SK-N-SH treated with all-trans-retinoic acid at 6 μM for 48 hours (cell line): ENCODE measurements around the gene BPIFB1.

Experiments used
- ATAC-seq: fragments of 200-7000 bp; cut with Tn5 transposase; 3 replicates; pipeline ENCODE4 v1.9.1; 2020; ENCODE audit warnings: mild to moderate bottlenecking, moderate library complexity
- BACH2 ChIP-seq: fragments of 250-450 bp; sonication (Bioruptor Pico); IDR thresholded peaks from 2 replicates; pipeline ENCODE4 v1.9.0; 2021; ENCODE audit warnings: mild to moderate bottlenecking, borderline replicate concordance
- CSDC2 ChIP-seq: fragments of 250-450 bp; sonication (Bioruptor Pico); IDR thresholded peaks from 2 replicates; pipeline ENCODE4 v1.5.0; 2020; ENCODE audit warnings: mild to moderate bottlenecking, moderate library complexity
- ESRRG ChIP-seq: fragments of 250-450 bp; sonication (Bioruptor Pico); IDR thresholded peaks from 2 replicates; pipeline ENCODE4 v1.6.1; 2021; ENCODE audit warnings: mild to moderate bottlenecking
- GLIS3 ChIP-seq: fragments of 250-450 bp; sonication (Bioruptor Pico); IDR thresholded peaks from 2 replicates; pipeline ENCODE4 v1.5.0; 2020; ENCODE audit warnings: mild to moderate bottlenecking, moderate library complexity
- ISL1 ChIP-seq: fragments of 250-450 bp; sonication (Bioruptor Pico); IDR thresholded peaks from 2 replicates; pipeline ENCODE4 v2.1.2; 2022; ENCODE audit warnings: mild to moderate bottlenecking, moderate library complexity
- PPARA ChIP-seq: fragments of 250-450 bp; sonication (Bioruptor Pico); IDR thresholded peaks from 2 replicates; pipeline ENCODE4 v1.5.0; 2020; ENCODE audit warnings: mild to moderate bottlenecking, borderline replicate concordance
- RARB ChIP-seq: fragments of 250-450 bp; sonication (Bioruptor Pico); IDR thresholded peaks from 2 replicates; pipeline ENCODE4 v1.8.0; 2021; ENCODE audit warnings: mild to moderate bottlenecking, moderate library complexity
- SNAI2 ChIP-seq: fragments of 250-450 bp; sonication (Bioruptor Pico); IDR thresholded peaks from 2 replicates; pipeline ENCODE4 v1.5.0; 2020; ENCODE audit warnings: mild to moderate bottlenecking, moderate library complexity
- TCF4 ChIP-seq: fragments of 250-450 bp; sonication (Bioruptor Pico); IDR thresholded peaks from 2 replicates; pipeline ENCODE4 v1.8.0; 2021; ENCODE audit warnings: mild to moderate bottlenecking, moderate library complexity, borderline replicate concordance
- ZC3H10 ChIP-seq: fragments of 250-450 bp; sonication (Bioruptor Pico); IDR thresholded peaks from 2 replicates; pipeline ENCODE4 v1.5.1; 2021; ENCODE audit warnings: mild to moderate bottlenecking, moderate library complexity
- ZFP3 ChIP-seq: fragments of 250-450 bp; sonication (Bioruptor Pico); IDR thresholded peaks from 2 replicates; pipeline ENCODE4 v1.5.0; 2020; ENCODE audit warnings: mild to moderate bottlenecking, moderate library complexity
- ZFP30 ChIP-seq: fragments of 450-650 bp; formaldehyde crosslinking; IDR thresholded peaks from 2 replicates; pipeline ENCODE4 v1.5.0; 2022; ENCODE audit warnings: mild to moderate bottlenecking, moderate library complexity
- ZNF565 ChIP-seq: fragments of 450-650 bp; formaldehyde crosslinking; conservative IDR thresholded peaks from 2 replicates; pipeline ENCODE4 v1.5.0; 2020; ENCODE audit warnings: low read depth, mild to moderate bottlenecking, moderate library complexity
- ZNF8 ChIP-seq: fragments of 450-650 bp; formaldehyde crosslinking; IDR thresholded peaks from 2 replicates; pipeline ENCODE4 v1.5.0; 2020; ENCODE audit warnings: mild to moderate bottlenecking, moderate library complexity
- TF ChIP-seq, protein P1 (sequence below): fragments of 250-450 bp; sonication (Bioruptor Pico); IDR thresholded peaks from 2 replicates; pipeline ENCODE4 v1.5.1; 2020; ENCODE audit warnings: low read depth, mild to moderate bottlenecking, moderate library complexity
- TF ChIP-seq, protein P2 (sequence below): fragments of 250-450 bp; sonication (Bioruptor Pico); IDR thresholded peaks from 2 replicates; pipeline ENCODE4 v1.8.0; 2020; ENCODE audit warnings: mild to moderate bottlenecking, moderate library complexity, borderline replicate concordance
- TF ChIP-seq, protein P3 (sequence below): fragments of 250-450 bp; sonication (Bioruptor Pico); IDR thresholded peaks from 2 replicates; pipeline ENCODE4 v1.8.0; 2021; ENCODE audit warnings: low read depth, mild to moderate bottlenecking, moderate library complexity, borderline replicate concordance
- TF ChIP-seq, protein P4 (sequence below): fragments of 250-450 bp; sonication (Bioruptor Pico); IDR thresholded peaks from 2 replicates; pipeline ENCODE4 v1.5.0; 2020; ENCODE audit warnings: mild to moderate bottlenecking, moderate library complexity
- TF ChIP-seq, protein P5 (sequence below): fragments of 250-450 bp; sonication (Bioruptor Pico); IDR thresholded peaks from 2 replicates; pipeline ENCODE4 v1.5.1; 2021; ENCODE audit warnings: mild to moderate bottlenecking, moderate library complexity

Gene BPIFB1

DNA sequence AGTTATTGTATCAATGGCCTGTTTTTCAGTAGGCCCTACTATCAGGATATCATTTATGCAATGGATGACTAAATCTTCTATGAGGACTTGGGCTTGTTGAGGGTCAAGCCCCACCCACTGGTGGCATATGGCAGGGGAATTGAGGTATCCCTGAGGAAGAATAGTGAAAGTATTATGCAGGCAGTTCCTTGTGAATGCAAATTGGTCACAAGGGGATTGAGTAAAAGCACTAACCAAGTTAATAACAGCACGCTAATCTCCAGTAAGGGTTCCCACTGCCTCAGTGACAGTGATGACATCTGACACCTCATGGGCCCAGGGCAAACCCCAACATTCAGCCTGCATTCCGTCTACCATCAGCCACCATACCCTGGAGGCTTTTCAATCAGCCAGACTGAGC is 32.3 kb upstream of the BPIFB1 start:
- TF ChIP-seq, protein P1, sequence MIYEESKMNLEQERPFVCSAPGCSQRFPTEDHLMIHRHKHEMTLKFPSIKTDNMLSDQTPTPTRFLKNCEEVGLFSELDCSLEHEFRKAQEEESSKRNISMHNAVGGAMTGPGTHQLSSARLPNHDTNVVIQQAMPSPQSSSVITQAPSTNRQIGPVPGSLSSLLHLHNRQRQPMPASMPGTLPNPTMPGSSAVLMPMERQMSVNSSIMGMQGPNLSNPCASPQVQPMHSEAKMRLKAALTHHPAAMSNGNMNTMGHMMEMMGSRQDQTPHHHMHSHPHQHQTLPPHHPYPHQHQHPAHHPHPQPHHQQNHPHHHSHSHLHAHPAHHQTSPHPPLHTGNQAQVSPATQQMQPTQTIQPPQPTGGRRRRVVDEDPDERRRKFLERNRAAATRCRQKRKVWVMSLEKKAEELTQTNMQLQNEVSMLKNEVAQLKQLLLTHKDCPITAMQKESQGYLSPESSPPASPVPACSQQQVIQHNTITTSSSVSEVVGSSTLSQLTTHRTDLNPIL (CRISPR knock-in tag), result no peak
- TF ChIP-seq, protein P2, sequence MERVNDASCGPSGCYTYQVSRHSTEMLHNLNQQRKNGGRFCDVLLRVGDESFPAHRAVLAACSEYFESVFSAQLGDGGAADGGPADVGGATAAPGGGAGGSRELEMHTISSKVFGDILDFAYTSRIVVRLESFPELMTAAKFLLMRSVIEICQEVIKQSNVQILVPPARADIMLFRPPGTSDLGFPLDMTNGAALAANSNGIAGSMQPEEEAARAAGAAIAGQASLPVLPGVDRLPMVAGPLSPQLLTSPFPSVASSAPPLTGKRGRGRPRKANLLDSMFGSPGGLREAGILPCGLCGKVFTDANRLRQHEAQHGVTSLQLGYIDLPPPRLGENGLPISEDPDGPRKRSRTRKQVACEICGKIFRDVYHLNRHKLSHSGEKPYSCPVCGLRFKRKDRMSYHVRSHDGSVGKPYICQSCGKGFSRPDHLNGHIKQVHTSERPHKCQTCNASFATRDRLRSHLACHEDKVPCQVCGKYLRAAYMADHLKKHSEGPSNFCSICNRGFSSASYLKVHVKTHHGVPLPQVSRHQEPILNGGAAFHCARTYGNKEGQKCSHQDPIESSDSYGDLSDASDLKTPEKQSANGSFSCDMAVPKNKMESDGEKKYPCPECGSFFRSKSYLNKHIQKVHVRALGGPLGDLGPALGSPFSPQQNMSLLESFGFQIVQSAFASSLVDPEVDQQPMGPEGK (CRISPR knock-in tag), result no peak
- TF ChIP-seq ZNF565 (CRISPR knock-in tag) (no peak), GLIS3 (no peak), ZNF8 (CRISPR knock-in tag) (no peak)
- TF ChIP-seq, all 23 proteins: peak for 0
- ATAC-seq, result no peak

DNA sequence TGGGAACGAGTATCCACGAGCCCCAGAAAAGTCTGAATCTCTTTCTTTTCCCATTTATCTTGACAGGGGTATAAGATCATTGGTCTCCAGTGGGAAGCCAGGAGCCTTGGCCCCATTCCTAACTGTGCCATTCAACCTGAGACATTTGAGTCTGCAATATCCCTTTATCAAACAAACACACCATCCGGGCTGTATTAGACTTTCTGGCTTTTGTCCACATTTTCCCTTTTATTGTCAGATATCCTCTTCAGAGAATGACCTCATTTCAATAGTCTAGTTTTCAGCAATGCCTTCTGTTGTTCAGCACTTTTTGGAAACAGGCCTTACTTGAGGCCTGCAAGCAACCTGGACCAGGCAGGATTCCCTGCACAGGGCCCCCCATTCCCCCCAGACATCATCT is 31.5 kb upstream of the BPIFB1 start:
- ATAC-seq, result no peak
- TF ChIP-seq, protein P2 (CRISPR knock-in tag), result no peak
- TF ChIP-seq, protein P3, sequence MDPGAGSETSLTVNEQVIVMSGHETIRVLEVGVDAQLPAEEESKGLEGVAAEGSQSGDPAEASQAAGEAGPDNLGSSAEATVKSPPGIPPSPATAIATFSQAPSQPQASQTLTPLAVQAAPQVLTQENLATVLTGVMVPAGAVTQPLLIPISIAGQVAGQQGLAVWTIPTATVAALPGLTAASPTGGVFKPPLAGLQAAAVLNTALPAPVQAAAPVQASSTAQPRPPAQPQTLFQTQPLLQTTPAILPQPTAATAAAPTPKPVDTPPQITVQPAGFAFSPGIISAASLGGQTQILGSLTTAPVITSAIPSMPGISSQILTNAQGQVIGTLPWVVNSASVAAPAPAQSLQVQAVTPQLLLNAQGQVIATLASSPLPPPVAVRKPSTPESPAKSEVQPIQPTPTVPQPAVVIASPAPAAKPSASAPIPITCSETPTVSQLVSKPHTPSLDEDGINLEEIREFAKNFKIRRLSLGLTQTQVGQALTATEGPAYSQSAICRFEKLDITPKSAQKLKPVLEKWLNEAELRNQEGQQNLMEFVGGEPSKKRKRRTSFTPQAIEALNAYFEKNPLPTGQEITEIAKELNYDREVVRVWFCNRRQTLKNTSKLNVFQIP (CRISPR knock-in tag), result no peak
- TF ChIP-seq CSDC2 (CRISPR knock-in tag), result no peak
- no peak for TF ChIP-seq SNAI2 (CRISPR knock-in tag)
- no peak for TF ChIP-seq ESRRG (CRISPR knock-in tag)
- no peak for TF ChIP-seq PPARA (CRISPR knock-in tag)
- TF ChIP-seq ZFP30 (CRISPR knock-in tag), result no peak
- TF ChIP-seq GLIS3, result no peak
- TF ChIP-seq, protein P4, sequence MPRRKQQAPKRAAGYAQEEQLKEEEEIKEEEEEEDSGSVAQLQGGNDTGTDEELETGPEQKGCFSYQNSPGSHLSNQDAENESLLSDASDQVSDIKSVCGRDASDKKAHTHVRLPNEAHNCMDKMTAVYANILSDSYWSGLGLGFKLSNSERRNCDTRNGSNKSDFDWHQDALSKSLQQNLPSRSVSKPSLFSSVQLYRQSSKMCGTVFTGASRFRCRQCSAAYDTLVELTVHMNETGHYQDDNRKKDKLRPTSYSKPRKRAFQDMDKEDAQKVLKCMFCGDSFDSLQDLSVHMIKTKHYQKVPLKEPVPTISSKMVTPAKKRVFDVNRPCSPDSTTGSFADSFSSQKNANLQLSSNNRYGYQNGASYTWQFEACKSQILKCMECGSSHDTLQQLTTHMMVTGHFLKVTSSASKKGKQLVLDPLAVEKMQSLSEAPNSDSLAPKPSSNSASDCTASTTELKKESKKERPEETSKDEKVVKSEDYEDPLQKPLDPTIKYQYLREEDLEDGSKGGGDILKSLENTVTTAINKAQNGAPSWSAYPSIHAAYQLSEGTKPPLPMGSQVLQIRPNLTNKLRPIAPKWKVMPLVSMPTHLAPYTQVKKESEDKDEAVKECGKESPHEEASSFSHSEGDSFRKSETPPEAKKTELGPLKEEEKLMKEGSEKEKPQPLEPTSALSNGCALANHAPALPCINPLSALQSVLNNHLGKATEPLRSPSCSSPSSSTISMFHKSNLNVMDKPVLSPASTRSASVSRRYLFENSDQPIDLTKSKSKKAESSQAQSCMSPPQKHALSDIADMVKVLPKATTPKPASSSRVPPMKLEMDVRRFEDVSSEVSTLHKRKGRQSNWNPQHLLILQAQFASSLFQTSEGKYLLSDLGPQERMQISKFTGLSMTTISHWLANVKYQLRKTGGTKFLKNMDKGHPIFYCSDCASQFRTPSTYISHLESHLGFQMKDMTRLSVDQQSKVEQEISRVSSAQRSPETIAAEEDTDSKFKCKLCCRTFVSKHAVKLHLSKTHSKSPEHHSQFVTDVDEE, result no peak
- no peak for TF ChIP-seq RARB (CRISPR knock-in tag)
- TF ChIP-seq ZFP3, result no peak
- no peak for TF ChIP-seq TCF4 (CRISPR knock-in tag)

DNA sequence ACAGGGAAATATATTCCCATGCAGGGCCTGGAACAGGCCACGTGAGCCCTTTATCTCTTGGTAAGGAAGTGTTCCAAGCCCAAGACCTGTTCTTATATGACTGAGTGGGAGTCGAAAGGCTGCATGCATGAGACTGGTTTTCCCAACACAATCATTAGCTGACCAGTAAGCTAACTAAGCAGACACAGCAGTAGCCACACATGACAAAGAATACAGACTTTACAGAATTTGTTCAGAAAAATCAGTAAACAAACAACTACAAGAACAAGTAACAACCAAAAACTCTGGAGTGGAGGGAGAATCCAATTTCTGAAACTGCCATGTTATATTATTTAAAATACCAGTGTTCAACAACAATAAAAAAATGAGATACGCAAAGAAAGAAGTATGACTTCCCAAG is 30.6 kb upstream of the BPIFB1 start:
- no peak for TF ChIP-seq RARB (CRISPR knock-in tag)
- no peak for TF ChIP-seq PPARA (CRISPR knock-in tag)
- no peak for TF ChIP-seq ZFP30 (CRISPR knock-in tag)
- TF ChIP-seq GLIS3, result no peak
- TF ChIP-seq, protein P4, result no peak
- TF ChIP-seq, protein P2 (CRISPR knock-in tag), result no peak
- TF ChIP-seq ZC3H10 (CRISPR knock-in tag), result no peak
- no peak for TF ChIP-seq SNAI2 (CRISPR knock-in tag)
- TF ChIP-seq, protein P3 (CRISPR knock-in tag), result no peak
- TF ChIP-seq BACH2 (CRISPR knock-in tag), result no peak
- TF ChIP-seq CSDC2 (CRISPR knock-in tag), result no peak
- TF ChIP-seq ISL1 (CRISPR knock-in tag), result no peak
- TF ChIP-seq, protein P5, sequence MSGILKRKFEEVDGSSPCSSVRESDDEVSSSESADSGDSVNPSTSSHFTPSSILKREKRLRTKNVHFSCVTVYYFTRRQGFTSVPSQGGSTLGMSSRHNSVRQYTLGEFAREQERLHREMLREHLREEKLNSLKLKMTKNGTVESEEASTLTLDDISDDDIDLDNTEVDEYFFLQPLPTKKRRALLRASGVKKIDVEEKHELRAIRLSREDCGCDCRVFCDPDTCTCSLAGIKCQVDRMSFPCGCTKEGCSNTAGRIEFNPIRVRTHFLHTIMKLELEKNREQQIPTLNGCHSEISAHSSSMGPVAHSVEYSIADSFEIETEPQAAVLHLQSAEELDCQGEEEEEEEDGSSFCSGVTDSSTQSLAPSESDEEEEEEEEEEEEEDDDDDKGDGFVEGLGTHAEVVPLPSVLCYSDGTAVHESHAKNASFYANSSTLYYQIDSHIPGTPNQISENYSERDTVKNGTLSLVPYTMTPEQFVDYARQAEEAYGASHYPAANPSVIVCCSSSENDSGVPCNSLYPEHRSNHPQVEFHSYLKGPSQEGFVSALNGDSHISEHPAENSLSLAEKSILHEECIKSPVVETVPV (CRISPR knock-in tag), result no peak
- ATAC-seq, result no peak
